Adrenal gland (tissue), 12 donors: ENCODE measurements around the gene YKT6. TPM values are rescaled to one million over a fixed set of nuclear protein-coding genes. Genes with fewer than 3 reads are reported as not detected.
A peak's percentile ranks its signal among the peaks of the same experiment; 100 is the strongest.

Experiments used
- DNase-seq, 7 donors: peaks; one replicate each; pipeline ENCODE4 v3.0.0-alpha.2; 2019 to 2020
- H3K27ac ChIP-seq, 5 donors: fragments of 200-600 bp; sonication (generic) in 4 of 5; 1 replicate in 3 of 5; 2 replicates in 2 of 5; pipeline versions ENCODE4 v1.5.1 to v1.8.0; 2016 to 2020; ENCODE audit warnings: mild to moderate bottlenecking in 1 of 5
- H3K27me3 ChIP-seq: fragments of 200-600 bp; 2 replicates; pipeline ENCODE4 v1.8.0; 2021
- H3K36me3 ChIP-seq, 2 donors: fragments of 200-600 bp; replicated peaks in 1 of 2; 1 replicate in 1 of 2; 2 replicates in 1 of 2; pipeline versions ENCODE4 v1.5.1 to v1.8.0; 2018 to 2022
- H3K4me1 ChIP-seq, 2 donors: fragments of 200-600 bp; replicated peaks in 1 of 2; 1 replicate in 1 of 2; 2 replicates in 1 of 2; pipeline versions ENCODE4 v1.5.1 to v1.8.0; 2018 to 2021
- H3K4me3 ChIP-seq, 4 donors: fragments of 200-600 bp; sonication (generic) in 3 of 4; one replicate each; pipeline ENCODE4 v1.5.1; 2016 to 2018
- H3K9me3 ChIP-seq, 3 donors: fragments of 200-600 bp; sonication (generic) in 1 of 3; replicated peaks in 1 of 3; 1 replicate in 2 of 3; 2 replicates in 1 of 3; pipeline versions ENCODE4 v1.5.1 to v1.8.0; 2016 to 2021
- CTCF ChIP-seq, 6 experiments: fragments of 450-650 bp in 4 of 6; fragments of 200-600 bp in 2 of 6; sonication (generic) in 1 of 6; IDR thresholded peaks; 1 replicate in 5 of 6; 2 replicates in 1 of 6; pipeline versions ENCODE4 v1.5.1 to v1.8.0; 2016 to 2021; ENCODE audit warnings: antibody characterized with exemption in 6 of 6, mild to moderate bottlenecking in 2 of 6, moderate library complexity in 1 of 6
- POLR2A ChIP-seq, 2 donors: fragments of 450-650 bp; IDR thresholded peaks; one replicate each; pipeline ENCODE4 v1.6.1; 2017; ENCODE audit warnings: antibody characterized with exemption in 2 of 2, mild to moderate bottlenecking in 2 of 2, moderate library complexity in 1 of 2
- WGBS, 4 donors: extraction: QIAGEN DNeasy Blood & Tissue Kit in 2 of 4; methylation state at CpG; one replicate each; pipeline versions ENCODE4 v1.1.5 to v1.1.7; 2013 to 2017; 5-methylcytosine and 5-hydroxymethylcytosine counted together
- intact Hi-C, 2 donors: fragments of 100-400 bp; cut with DNase I; formaldehyde crosslinking; loops; one replicate each; pipeline versions ENCODE4 v1.14.1 to v1.15.0; 2022 to 2023
- polyA plus RNA-seq, 3 donors: library from polyadenylated mRNA; stranded (reverse); fragments of 200-250 nt in 2 of 3; fragments of 350-450 nt in 1 of 3; fragmentation: Illumina TruSeq in 1 of 3; extraction: RNeasy Lipid Tissue Mini Kit (QIAGEN cat#74804) in 1 of 3; gene quantifications; one replicate each; pipeline ENCODE4 v1.2.3, GENCODE V29; 2013 to 2014
- total RNA-seq, 9 donors: library from RNA; depleted of rRNA in 4 of 9; stranded (reverse); fragments of >200 nt in 4 of 9; fragments of 120-200 nt in 1 of 9; fragmentation: NEBNext Ultra II Directional in 1 of 9; extraction: Animal tissue kit (Norgen Biotek cat#: 25700) in 1 of 9; gene quantifications; one replicate each; pipeline versions ENCODE4 v1.1.0 to v1.2.4, GENCODE V29; 2013 to 2023
- donor health status: healthy with polysubstance abuse.
- donor health status: Bipolar disorder and iron deficiency.
- donor health status: DM: yes; HTN: yes; CAD: no.
- donor health status: DM: no; HTN: no; CAD: no.
- donor health status: DM: no; HTN: no; CAD: no.
- donor health status: DM: yes; HTN: yes; CAD: no.

Gene YKT6
- total and polyA plus RNA-seq, 12 donors = 32.8 to 94.7 (median 53.8) TPM

- Histone ChIP-seq H3K36me3 (no peaks in the 10 kb centered on the region), H3K4me1 (no peaks in the 10 kb centered on the region), H3K9me3 (no peaks in the 10 kb centered on the region), H3K4me3 (peak overlapping the region in 1 of 4 donors; percentile 28), H3K27me3 (no peaks in the 10 kb centered on the region), H3K27ac (no peak overlapping the region)
- intact Hi-C loops = loop anchor here (5.0 kb wide), 2 partner anchors 236 to 326 kb away; no protein-coding TSS in a partner anchor
- TF ChIP-seq POLR2A (IDR thresholded peaks at IDR 0.05) (no peak), CTCF (IDR thresholded peaks at IDR 0.05) (peak; percentile 51 to 84 (median 72))
- peak; percentile 75 to 91 (median 85) for DNase-seq
- WGBS, 4 donors = 4 to 22% (median 12%) methylated on average over 2 to 10 of the region's 10 CpGs
These were observed 40.3 kb downstream of the YKT6 start for GRCh38 chr7:44240983-44241510.

GRCh38 chr7:44242091-44242490 lies 41.3 kb downstream of the YKT6 start:
- no peak for TF ChIP-seq CTCF (IDR thresholded peaks at IDR 0.05)
- TF ChIP-seq POLR2A (IDR thresholded peaks at IDR 0.05) = no peak
- Histone ChIP-seq H3K4me1 (no peaks in the 10 kb centered on the region), H3K4me3 (no peak overlapping the region), H3K9me3 (no peaks in the 10 kb centered on the region), H3K27me3 (no peaks in the 10 kb centered on the region), H3K36me3 (no peaks in the 10 kb centered on the region), H3K27ac (no peak overlapping the region)
- DNase-seq = no peak
- WGBS, 4 donors = 69 to 90% (median 83%) methylated on average over 3 to 10 of the region's 10 CpGs
- intact Hi-C loops = loop anchor here (5.0 kb wide), 2 partner anchors 235 to 325 kb away; no protein-coding TSS in a partner anchor

- H3K27me3 ChIP-seq = no peaks in the 10 kb centered on the region
- H3K27ac ChIP-seq = no peak overlapping the region
- H3K4me1 ChIP-seq = no peaks in the 10 kb centered on the region
- WGBS, 4 donors = 65 to 100% (median 68%) methylated on average over 3 to 8 of the region's 8 CpGs
- H3K4me3 ChIP-seq = no peak overlapping the region
- no peaks in the 10 kb centered on the region for H3K36me3 ChIP-seq
- intact Hi-C loops = loop anchor here (5.0 kb wide), 2 partner anchors 233 to 323 kb away; no protein-coding TSS in a partner anchor
- no peak for DNase-seq
- peak in 5 of 6 experiments; percentile 21 to 39 (median 33) for TF ChIP-seq CTCF (IDR thresholded peaks at IDR 0.05)
- TF ChIP-seq POLR2A (IDR thresholded peaks at IDR 0.05) = no peak
- H3K9me3 ChIP-seq = no peaks in the 10 kb centered on the region
These were observed 43.5 kb downstream of the YKT6 start for GRCh38 chr7:44244282-44244681.

GRCh38 chr7:44246396-44247113 lies 45.8 kb downstream of the YKT6 start:
- H3K27ac ChIP-seq = no peak overlapping the region
- TF ChIP-seq CTCF (IDR thresholded peaks at IDR 0.05) = no peak
- TF ChIP-seq POLR2A (IDR thresholded peaks at IDR 0.05) = no peak
- no peak overlapping the region for H3K4me3 ChIP-seq
- intact Hi-C loops = no loop called here
- no peak for DNase-seq
- H3K27me3 ChIP-seq = no peaks in the 10 kb centered on the region
- 87 to 94% (median 89%) methylated on average over 7 of the region's 7 CpGs for WGBS, 4 donors
- no peaks in the 10 kb centered on the region for H3K4me1 ChIP-seq
- H3K9me3 ChIP-seq = no peaks in the 10 kb centered on the region
- no peaks in the 10 kb centered on the region for H3K36me3 ChIP-seq
